Neural crest cell (in vitro differentiated cells): Measurements from ENCODE around the gene ZNF829. TPM values are rescaled to one million over a fixed set of nuclear protein-coding genes. Genes with fewer than 3 reads are reported as not detected.
A peak's percentile ranks its signal among the peaks of the same experiment; 100 is the strongest.

ENCODE experiments used
- DNase-seq: peaks from one replicate; pipeline ENCODE4 v3.0.0; 2021; ENCODE audit warnings: low read depth, mixed read lengths, low spot score
- H3K27ac Mint-ChIP-seq: one replicate; pipeline ENCODE4 v1.8.0; 2021; ENCODE audit warnings: mild to moderate bottlenecking, mixed read lengths; ENCODE audit not compliant: unreplicated experiment
- H3K27me3 Mint-ChIP-seq: 2 replicates; pipeline ENCODE4 v1.8.0; 2021; ENCODE audit warnings: low read depth, mild to moderate bottlenecking, mixed read lengths
- H3K36me3 Mint-ChIP-seq: 2 replicates; pipeline ENCODE4 v1.8.0; 2021; ENCODE audit warnings: low read depth, mild to moderate bottlenecking, mixed read lengths
- H3K4me1 Mint-ChIP-seq: 2 replicates; pipeline ENCODE4 v1.8.0; 2021; ENCODE audit warnings: mixed read lengths
- H3K4me3 Mint-ChIP-seq: one replicate; pipeline ENCODE4 v1.8.0; 2021; ENCODE audit warnings: mild to moderate bottlenecking, mixed read lengths
- H3K9me3 Mint-ChIP-seq: 2 replicates; pipeline ENCODE4 v1.8.0; 2021; ENCODE audit warnings: mixed read lengths
- total RNA-seq: library from RNA; stranded (reverse); gene quantifications from 2 replicates; pipeline ENCODE4 v1.2.1, GENCODE V29; 2021
- TF ChIP-seq, protein P1 (sequence below): fragments of 200-600 bp; sonication (generic); conservative IDR thresholded peaks from 2 replicates; pipeline ENCODE4 v1.5.0; 2021; ENCODE audit warnings: antibody characterized with exemption, mild to moderate bottlenecking

The ZNF829 gene
- total RNA-seq, 1 donor from 2014 or later = 2.2 TPM

DNA sequence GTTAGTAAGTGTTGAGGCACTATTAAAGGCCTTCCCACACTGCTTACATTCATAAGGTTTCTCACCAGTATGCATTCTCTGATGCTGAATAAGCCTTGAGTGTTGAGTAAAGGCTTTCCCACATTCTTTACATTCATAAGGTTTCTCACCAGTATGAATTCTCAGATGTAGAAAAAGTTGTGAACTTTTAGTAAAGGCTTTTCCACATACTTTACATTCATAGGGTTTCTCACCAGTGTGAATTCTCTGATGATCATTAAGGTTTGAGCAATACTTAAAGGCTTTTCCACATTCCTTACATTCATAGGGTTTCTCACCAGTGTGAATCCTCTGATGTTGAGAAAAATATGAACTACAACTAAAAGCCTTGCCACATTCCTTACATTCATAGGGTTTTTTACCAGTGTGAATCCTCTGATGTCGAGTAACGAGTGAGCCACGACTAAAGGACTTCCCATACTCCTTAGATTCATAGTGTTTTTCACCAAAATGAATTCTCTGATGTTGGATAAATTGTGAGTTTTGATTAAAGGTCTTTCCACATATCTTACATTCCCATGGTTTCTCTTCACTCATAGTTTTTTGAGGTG, 24.2 kb downstream of the ZNF829 start:
- peaks cover 39% of the 10 kb centered on the region for H3K9me3 Mint-ChIP-seq

DNA sequence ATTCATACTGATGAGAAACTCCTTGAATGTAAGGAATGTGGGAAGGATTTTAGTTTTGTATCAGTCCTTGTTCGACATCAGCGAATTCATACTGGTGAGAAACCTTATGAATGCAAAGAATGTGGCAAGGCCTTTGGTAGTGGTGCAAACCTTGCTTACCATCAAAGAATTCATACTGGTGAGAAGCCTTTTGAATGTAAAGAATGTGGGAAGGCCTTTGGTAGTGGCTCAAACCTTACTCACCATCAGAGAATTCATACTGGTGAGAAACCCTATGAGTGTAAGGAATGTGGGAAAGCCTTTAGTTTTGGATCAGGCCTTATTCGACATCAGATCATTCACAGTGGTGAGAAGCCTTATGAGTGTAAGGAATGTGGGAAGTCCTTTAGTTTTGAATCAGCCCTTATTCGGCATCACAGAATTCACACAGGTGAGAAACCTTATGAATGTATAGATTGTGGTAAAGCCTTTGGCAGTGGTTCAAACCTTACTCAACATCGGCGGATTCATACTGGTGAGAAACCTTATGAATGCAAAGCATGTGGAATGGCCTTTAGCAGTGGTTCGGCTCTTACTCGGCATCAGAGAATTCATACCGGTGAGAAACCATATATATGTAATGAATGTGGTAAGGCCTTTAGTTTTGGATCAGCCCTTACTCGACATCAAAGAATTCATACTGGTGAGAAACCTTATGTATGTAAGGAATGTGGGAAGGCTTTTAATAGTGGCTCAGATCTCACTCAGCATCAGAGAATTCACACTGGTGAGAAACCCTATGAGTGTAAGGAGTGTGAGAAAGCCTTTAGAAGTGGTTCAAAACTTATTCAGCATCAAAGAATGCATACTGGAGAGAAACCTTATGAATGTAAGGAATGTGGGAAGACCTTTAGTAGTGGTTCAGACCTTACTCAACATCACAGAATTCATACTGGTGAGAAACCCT, 38.8 kb downstream of the ZNF829 start:
- H3K4me1 Mint-ChIP-seq = no peaks in the 10 kb centered on the region
- H3K9me3 Mint-ChIP-seq = peaks cover 28% of the 10 kb centered on the region
- no peak overlapping the region for H3K27ac Mint-ChIP-seq
- H3K4me3 Mint-ChIP-seq = no peak overlapping the region
- H3K36me3 Mint-ChIP-seq = peaks cover 61% of the 10 kb centered on the region
- TF ChIP-seq, protein P1, sequence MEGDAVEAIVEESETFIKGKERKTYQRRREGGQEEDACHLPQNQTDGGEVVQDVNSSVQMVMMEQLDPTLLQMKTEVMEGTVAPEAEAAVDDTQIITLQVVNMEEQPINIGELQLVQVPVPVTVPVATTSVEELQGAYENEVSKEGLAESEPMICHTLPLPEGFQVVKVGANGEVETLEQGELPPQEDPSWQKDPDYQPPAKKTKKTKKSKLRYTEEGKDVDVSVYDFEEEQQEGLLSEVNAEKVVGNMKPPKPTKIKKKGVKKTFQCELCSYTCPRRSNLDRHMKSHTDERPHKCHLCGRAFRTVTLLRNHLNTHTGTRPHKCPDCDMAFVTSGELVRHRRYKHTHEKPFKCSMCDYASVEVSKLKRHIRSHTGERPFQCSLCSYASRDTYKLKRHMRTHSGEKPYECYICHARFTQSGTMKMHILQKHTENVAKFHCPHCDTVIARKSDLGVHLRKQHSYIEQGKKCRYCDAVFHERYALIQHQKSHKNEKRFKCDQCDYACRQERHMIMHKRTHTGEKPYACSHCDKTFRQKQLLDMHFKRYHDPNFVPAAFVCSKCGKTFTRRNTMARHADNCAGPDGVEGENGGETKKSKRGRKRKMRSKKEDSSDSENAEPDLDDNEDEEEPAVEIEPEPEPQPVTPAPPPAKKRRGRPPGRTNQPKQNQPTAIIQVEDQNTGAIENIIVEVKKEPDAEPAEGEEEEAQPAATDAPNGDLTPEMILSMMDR = no peak
- no peak for DNase-seq
- no peaks in the 10 kb centered on the region for H3K27me3 Mint-ChIP-seq

More for the DNA sequence above, 24.2 kb downstream of the ZNF829 start:
- Mint-ChIP-seq H3K27ac (no peak overlapping the region), H3K4me1 (no peaks in the 10 kb centered on the region), H3K4me3 (no peak overlapping the region), H3K36me3 (peaks cover 74% of the 10 kb centered on the region), H3K27me3 (no peaks in the 10 kb centered on the region)
- TF ChIP-seq, protein P1 = no peak
- DNase-seq = no peak

DNA sequence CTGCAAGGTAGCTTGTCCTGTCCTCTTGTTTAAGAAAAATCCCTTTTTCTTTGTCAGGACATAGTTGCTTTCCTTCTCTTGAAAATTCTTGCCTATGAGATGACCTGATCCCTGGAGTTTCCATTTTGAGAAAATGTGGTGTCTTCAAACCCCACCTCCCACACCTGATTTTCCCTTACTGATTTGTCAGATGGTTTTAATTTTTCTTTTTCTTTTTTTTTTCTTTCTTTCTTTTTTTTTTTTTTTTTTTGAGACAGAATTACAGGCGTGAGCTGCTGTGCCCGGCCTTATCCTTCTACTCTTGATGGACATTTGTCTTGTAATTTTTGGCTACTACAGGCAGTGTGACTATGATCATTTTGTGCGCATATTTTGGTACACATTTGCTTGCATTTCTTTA, 64.2 kb downstream of the ZNF829 start:
- TF ChIP-seq, protein P1 = no peak
- Mint-ChIP-seq H3K36me3 (peaks cover 36% of the 10 kb centered on the region), H3K27ac (no peak overlapping the region), H3K27me3 (no peaks in the 10 kb centered on the region), H3K9me3 (peaks cover 7% of the 10 kb centered on the region), H3K4me1 (peaks cover 4% of the 10 kb centered on the region), H3K4me3 (no peak overlapping the region)
- DNase-seq = no peak

DNA sequence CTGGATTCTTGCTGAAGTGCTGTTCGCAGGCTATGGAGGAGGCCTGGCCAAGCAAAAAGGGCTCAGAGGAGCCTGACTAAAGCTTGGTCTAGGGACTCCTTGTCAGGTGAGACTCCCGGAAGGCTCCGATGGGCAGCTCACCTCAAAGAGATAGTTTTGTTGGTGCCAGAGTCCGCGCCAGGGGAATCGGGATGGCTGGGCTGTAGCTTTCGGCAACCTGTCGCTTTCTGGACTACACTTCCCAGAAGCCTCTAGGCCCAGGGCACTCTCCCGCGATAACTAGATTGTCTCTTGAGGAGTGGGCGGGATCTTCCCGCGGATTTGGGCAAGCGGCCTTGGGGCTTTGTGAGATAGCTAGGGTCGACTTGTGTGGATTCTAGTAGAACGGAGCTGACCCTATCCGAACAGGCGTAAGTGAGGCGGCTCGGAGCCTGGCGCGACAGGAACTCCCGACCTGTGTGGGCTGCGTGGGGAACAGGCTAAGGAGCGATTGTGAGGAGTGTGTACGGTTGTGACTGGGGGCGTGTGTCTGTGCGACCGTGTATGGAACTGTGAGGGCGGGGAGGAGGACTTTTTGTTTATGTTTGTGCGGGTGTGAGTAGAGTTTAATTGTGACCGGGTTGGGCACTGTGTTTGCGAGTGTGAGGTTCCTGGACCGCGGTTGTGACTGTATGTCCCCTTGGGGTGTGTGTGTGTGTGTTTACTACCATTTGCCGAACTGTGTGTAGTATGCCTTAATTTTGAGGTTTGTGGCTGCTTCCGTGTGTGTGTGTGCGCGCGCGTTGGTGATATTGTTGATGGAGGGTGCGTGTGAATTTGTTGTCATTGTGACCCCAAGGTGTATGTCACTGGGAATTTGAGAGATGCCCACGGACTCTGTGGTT, 65.3 kb downstream of the ZNF829 start, which contains the start of gene ZNF345:
Gene ZNF345, plus strand, starts transcription at position 318 of the 884 bp plus-strand sequence. CDS start 25,955 bp downstream, outside the sequence.
- H3K4me3 Mint-ChIP-seq = no peak within 1 kb of the TSS
- TF ChIP-seq, protein P1 = no peak
- H3K27me3 Mint-ChIP-seq = no peaks in the 10 kb centered on the region
- H3K4me1 Mint-ChIP-seq = peaks cover 4% of the 10 kb centered on the region
- peaks cover 37% of the 10 kb centered on the region for H3K36me3 Mint-ChIP-seq
- H3K27ac Mint-ChIP-seq = no peak within 1 kb of the TSS
- DNase-seq = peak; percentile 70
- H3K9me3 Mint-ChIP-seq = peaks cover 6% of the 10 kb centered on the region
